Omental fat pad (tissue), 4 donors: Measurements from ENCODE around the gene HGD. TPM values are rescaled to one million over a fixed set of nuclear protein-coding genes. Genes with fewer than 3 reads are reported as not detected.

Source experiments
- ATAC-seq: fragments of 150-250 bp; one replicate; pipeline ENCODE4 v1.9.1; 2016; ENCODE audit warnings: mild to moderate bottlenecking, moderate library complexity; ENCODE audit not compliant: low FRiP score
- DNase-seq: peaks from one replicate; pipeline ENCODE4 v3.0.0-alpha.2; 2019; ENCODE audit warnings: low spot score
- total RNA-seq, 4 donors: library from RNA; depleted of rRNA; stranded (reverse); fragments of >200 nt; gene quantifications; one replicate each; pipeline ENCODE4 v1.1.0, GENCODE V29; 2016
- TF ChIP-seq, protein P1 (sequence below), 3 donors: fragments of 450-650 bp; IDR thresholded peaks; one replicate each; pipeline ENCODE4 v1.5.1; 2016 to 2017; ENCODE audit warnings: antibody characterized with exemption in 3 of 3, mild to moderate bottlenecking in 3 of 3, moderate library complexity in 2 of 3

Gene HGD
- total RNA-seq, 4 donors from 2014 or later: 0.37 to 1.1 TPM; not detected in 2

DNA sequence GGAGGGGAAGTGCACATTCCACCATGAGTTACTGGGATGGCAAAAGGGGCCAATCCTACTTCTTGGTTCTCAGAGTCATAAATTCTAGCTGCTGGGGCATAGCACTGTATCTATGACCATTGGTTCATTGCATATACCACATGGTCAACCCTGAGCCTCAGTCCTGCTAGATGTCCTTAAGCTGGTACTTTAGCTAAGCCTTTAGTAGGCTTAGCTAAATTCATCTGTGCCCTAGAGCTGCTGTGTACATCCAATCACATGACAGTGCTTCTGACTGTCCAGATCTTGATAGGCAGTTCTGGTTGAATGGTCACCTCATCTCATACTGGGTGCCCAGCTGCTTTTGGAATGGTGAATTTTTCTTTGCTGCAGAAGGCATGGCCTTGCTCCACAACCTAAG, 77.7 kb downstream of the HGD start:
- TF ChIP-seq, protein P1, sequence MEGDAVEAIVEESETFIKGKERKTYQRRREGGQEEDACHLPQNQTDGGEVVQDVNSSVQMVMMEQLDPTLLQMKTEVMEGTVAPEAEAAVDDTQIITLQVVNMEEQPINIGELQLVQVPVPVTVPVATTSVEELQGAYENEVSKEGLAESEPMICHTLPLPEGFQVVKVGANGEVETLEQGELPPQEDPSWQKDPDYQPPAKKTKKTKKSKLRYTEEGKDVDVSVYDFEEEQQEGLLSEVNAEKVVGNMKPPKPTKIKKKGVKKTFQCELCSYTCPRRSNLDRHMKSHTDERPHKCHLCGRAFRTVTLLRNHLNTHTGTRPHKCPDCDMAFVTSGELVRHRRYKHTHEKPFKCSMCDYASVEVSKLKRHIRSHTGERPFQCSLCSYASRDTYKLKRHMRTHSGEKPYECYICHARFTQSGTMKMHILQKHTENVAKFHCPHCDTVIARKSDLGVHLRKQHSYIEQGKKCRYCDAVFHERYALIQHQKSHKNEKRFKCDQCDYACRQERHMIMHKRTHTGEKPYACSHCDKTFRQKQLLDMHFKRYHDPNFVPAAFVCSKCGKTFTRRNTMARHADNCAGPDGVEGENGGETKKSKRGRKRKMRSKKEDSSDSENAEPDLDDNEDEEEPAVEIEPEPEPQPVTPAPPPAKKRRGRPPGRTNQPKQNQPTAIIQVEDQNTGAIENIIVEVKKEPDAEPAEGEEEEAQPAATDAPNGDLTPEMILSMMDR (IDR thresholded peaks at IDR 0.05): no peak
- DNase-seq (no peak), ATAC-seq (no peak)

DNA sequence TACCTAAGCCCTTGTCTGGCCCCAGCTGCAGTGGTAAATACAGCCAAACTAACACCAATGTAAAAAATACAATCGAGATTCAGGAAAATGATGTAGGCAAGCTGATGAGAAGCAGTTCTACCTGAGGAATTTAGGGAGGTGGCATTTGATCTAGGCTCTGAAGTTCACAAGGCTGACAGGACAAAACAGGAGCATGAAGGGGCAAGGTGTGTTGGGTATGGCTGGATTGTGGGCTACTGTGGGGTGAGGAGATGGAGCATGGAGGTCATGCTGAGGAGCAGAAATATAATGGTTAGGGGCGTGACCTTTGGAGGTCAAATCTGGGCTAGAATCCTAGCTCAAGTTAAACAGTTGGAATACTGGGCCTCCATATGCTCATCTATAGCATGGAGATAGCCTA, 79.4 kb downstream of the HGD start:
- ATAC-seq (no peak), DNase-seq (no peak)
- TF ChIP-seq, protein P1 (IDR thresholded peaks at IDR 0.05): no peak

DNA sequence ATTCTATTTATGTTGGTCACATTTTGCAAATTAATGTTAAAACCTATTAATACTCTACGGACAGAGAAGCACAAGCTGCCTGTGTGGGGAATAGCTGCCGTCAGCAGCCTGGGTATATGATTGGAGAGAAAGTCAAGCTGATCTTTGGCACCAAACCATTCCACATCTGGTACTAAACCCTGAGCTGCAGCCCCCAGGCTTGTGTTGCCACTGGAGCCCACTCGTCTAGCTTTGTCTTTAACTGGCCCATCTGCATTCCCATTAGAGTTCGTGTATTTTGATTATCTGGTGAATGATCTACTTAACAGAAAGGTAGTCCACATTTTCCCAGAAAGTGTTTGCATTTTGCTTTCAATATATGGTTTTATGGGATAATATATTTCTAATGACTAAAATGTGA, 80.5 kb downstream of the HGD start:
- no peak for DNase-seq
- TF ChIP-seq, protein P1 (IDR thresholded peaks at IDR 0.05): no peak
- ATAC-seq: no peak

DNA sequence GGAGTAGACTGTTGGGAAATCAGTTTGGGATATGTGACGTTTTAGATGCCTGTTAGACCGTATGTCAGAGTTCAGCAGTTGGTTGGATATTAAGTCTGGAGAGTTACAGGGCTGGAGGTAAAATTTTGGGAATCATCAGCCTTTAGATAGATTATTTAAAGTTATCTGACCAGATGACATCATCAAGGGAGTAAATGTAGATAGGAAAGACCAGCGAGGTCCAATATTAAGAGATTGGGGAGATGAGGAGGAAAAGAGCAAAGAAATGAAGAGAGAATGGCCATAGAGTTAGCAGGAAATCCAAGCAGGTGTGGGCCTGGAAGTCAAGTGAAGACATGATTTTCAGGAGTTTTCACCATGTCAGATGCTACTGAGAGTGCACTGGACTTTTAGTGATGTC, 82.8 kb downstream of the HGD start:
- DNase-seq (no peak), ATAC-seq (no peak)
- TF ChIP-seq, protein P1 (IDR thresholded peaks at IDR 0.05): no peak

DNA sequence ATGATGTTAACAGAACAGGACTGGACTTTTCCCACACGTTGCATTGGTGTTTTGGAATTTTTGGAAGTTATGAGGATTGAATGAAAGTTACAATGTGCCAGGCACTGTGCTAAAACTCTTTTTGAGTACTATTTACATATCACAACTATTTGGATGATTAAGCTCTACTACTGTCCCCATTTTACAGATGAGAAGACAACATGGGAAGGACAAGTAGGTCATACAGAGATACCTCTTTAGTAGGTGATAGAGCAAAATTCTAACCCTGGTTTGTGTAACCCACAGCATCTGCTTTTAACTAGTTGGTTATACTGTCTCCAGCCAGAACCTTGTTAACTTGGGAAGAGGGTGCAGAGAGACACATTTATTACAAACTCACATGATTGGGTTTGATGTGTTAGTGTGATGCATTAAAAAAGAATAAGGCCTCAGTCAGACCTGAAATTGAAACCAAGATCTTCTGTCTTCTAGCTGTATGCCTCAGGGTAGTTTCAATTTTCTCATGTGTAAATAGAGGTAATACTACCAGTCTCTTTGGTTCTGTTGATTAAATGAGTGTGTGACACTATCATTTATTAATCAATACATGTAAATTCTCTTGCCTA, 84.5 kb downstream of the HGD start:
- ATAC-seq (no peak), DNase-seq (no peak)
- TF ChIP-seq, protein P1 (IDR thresholded peaks at IDR 0.05): no peak

DNA sequence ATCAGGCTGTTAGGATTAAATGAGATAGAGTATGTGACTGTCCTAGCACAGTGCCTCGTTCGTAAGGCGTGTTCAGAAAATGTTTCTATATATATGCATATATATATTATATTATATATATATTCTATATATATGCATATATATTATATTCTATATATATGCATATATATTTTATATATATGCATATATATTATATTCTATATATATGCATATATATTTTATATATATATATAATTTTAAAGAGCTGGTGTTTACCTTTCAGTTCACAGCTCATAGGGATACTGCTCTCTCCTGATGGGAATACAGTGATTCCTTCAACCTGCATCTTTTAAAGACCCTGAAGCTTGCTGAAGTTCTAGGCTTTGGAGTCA, 85.2 kb downstream of the HGD start:
- ATAC-seq (no peak), DNase-seq (no peak)
- TF ChIP-seq, protein P1 (IDR thresholded peaks at IDR 0.05): no peak

DNA sequence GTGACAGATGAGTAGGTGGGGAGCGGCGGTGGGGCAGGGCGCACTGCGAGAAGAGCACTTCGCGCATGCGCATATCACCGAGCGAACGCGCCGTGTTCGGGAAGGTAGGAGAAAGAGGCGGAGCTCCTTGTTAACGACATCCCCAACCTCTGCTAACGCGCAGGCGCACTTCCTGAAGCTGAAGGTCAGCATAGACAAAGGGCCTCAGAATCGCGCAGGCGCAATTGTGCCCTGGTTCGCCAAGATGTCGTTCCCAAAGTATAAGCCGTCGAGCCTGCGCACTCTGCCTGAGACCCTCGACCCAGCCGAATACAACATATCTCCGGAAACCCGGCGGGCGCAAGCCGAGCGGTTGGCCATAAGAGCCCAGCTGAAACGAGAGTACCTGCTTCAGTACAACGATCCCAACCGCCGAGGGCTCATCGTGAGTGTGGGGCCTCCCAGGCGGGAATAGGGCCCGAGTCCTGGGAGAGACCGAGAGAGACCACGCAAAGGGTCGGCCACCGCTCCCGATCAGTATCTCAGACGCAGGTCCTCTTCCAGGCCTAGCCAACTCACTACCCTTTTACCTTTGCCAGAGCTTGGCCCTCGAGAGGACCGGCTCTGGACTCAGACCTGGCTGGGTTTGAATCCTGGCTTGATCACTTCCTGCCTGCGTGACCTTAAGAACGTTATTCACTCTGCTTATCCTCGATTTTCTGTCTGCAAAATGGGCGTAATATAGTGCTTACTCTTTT, 85.8 kb downstream of the HGD start, which contains the start of gene NDUFB4:
Gene NDUFB4 (plus strand): TSS at position 221 of the 737 bp plus-strand sequence. CDS start 24 bp downstream, at position 245.
- peak; percentile 99 for ATAC-seq

More for the DNA sequence above, 85.8 kb downstream of the HGD start, which contains the start of gene NDUFB4:
- peak; percentile 87 for DNase-seq
- TF ChIP-seq, protein P1 (IDR thresholded peaks at IDR 0.05): no peak
